Activated naive CD8-positive, alpha-beta T cell treated with anti-CD3 and anti-CD28 coated beads, Interleukin-2, amount 50 U/mL, for 24 hours (primary cell): ENCODE data around the gene BBS9.
"Not testable (repeated sequence)": the region's sequence is repeated elsewhere in the genome, so short reads cannot be mapped to it uniquely, and the experiment has no call there.

Experiments used
- ATAC-seq: fragments of 150-1000 bp; cut with Tn5 transposase; one replicate; pipeline ENCODE4 v1.10.0; 2021
- DNase-seq: peaks from one replicate; pipeline ENCODE4 v3.0.0; 2021
- H3K27ac Mint-ChIP-seq: one replicate; pipeline ENCODE4 v1.8.0; 2021; ENCODE audit warnings: mild to moderate bottlenecking, mixed read lengths
- H3K27me3 Mint-ChIP-seq: one replicate; pipeline ENCODE4 v1.8.0; 2021; ENCODE audit warnings: mixed read lengths
- H3K36me3 Mint-ChIP-seq: one replicate; pipeline ENCODE4 v1.8.0; 2021; ENCODE audit warnings: low read depth, mixed read lengths
- H3K4me1 Mint-ChIP-seq: one replicate; pipeline ENCODE4 v1.8.0; 2021; ENCODE audit warnings: mixed read lengths
- H3K4me3 Mint-ChIP-seq: one replicate; pipeline ENCODE4 v1.8.0; 2021; ENCODE audit warnings: mild to moderate bottlenecking, moderate library complexity, mixed read lengths
- H3K9me3 Mint-ChIP-seq: one replicate; pipeline ENCODE4 v1.8.0; 2021; ENCODE audit warnings: mixed read lengths

The BBS9 gene

DNA sequence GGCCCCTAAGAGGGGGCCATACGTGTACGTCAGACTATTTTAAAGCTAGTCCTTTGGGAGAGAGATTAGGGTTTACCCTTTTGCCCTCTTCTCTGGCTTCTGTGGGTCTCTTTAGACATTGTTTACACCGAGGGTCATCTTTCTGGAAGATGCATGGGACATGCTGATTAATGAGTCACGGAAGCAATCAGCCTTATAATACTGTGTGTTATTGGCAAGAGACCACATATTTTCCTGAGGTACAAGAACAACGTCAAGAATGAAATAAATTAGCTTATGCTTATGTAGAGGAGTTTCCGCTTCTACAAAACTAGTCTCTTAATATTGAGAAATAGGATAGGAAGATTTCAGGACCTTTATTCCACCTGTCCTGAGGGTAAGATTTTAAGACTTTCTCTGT is 327.7 kb downstream of the BBS9 start:
- no peak for DNase-seq
- Mint-ChIP-seq H3K4me3 (no peak overlapping the region), H3K9me3 (peaks cover 5% of the 10 kb centered on the region), H3K4me1 (no peaks in the 10 kb centered on the region), H3K27ac (no peak overlapping the region), H3K36me3 (peaks cover 3% of the 10 kb centered on the region), H3K27me3 (no peaks in the 10 kb centered on the region)
- no peak for ATAC-seq

DNA sequence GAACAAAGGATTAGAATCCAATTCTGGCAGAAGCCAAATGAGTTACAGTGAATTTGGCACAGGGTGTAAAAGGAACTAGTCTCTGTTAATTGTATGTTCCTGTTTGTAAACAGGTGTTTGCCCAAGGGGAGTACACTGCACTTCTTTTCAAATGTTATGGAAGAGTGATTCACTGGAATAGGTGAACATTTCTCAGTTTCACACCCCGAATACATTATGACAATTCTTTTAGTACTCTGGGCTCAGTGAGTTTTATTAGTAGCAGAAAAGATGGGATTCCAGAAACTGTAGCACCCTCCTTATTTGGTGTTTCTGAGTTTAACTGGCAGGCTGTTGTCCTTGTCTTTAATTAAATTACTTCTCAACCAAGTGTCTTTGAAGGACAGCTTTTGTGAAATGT is 329.2 kb downstream of the BBS9 start:
- Mint-ChIP-seq H3K27me3 (no peaks in the 10 kb centered on the region), H3K9me3 (peaks cover 5% of the 10 kb centered on the region)

GRCh38 chr7:33459340-33459751 is 330.0 kb downstream of the BBS9 start:
- Mint-ChIP-seq H3K27ac (no peak overlapping the region), H3K9me3 (peaks cover 5% of the 10 kb centered on the region)

More for the DNA sequence above, 329.2 kb downstream of the BBS9 start:
- no peak for ATAC-seq
- Mint-ChIP-seq H3K36me3 (no peaks in the 10 kb centered on the region), H3K4me3 (no peak overlapping the region), H3K27ac (no peak overlapping the region), H3K4me1 (no peaks in the 10 kb centered on the region)
- no peak for DNase-seq

GRCh38 chr7:33463131-33463530 is 333.8 kb downstream of the BBS9 start:
- H3K4me3 Mint-ChIP-seq = no peak overlapping the region
- no peak overlapping the region for H3K27ac Mint-ChIP-seq
- H3K36me3 Mint-ChIP-seq = no peaks in the 10 kb centered on the region
- H3K4me1 Mint-ChIP-seq = no peaks in the 10 kb centered on the region
- no peak for ATAC-seq
- no peak for DNase-seq
- H3K27me3 Mint-ChIP-seq = no peaks in the 10 kb centered on the region
- peaks cover 11% of the 10 kb centered on the region for H3K9me3 Mint-ChIP-seq

More at GRCh38 chr7:33459340-33459751, 330.0 kb downstream of the BBS9 start:
- ATAC-seq = no peak
- Mint-ChIP-seq H3K4me1 (no peaks in the 10 kb centered on the region), H3K4me3 (no peak overlapping the region), H3K27me3 (no peaks in the 10 kb centered on the region), H3K36me3 (no peaks in the 10 kb centered on the region)
- no peak for DNase-seq

DNA sequence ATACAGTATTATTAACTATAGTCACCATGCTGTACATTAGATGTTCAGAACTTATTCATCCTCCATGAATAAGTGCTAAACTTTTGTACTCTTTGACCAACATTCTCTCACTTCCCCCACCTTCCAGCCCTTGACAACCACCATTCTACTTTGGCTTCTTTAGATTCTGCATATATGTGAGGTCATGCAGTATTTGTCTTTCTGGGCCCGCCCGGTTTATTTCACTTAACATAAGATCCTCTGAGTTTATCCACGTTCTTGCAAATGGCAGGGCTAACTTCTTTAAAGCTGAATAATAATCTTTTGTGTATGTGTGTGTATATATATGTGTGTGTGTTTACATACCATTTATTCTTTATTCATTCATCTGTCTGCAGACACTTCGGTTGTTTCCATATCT is 336.8 kb downstream of the BBS9 start:
- H3K27ac Mint-ChIP-seq = no peak overlapping the region
- H3K36me3 Mint-ChIP-seq = peaks cover 6% of the 10 kb centered on the region
- H3K4me3 Mint-ChIP-seq = no peak overlapping the region
- H3K4me1 Mint-ChIP-seq = no peaks in the 10 kb centered on the region
- no peaks in the 10 kb centered on the region for H3K27me3 Mint-ChIP-seq
- peaks cover 13% of the 10 kb centered on the region for H3K9me3 Mint-ChIP-seq
- DNase-seq (no peak), ATAC-seq (no peak)

GRCh38 chr7:33471636-33472242 is 342.4 kb downstream of the BBS9 start:
- DNase-seq (no peak), ATAC-seq (no peak)
- Mint-ChIP-seq H3K4me3 (no peak overlapping the region), H3K9me3 (peaks cover 13% of the 10 kb centered on the region), H3K36me3 (peaks cover 6% of the 10 kb centered on the region), H3K4me1 (no peaks in the 10 kb centered on the region), H3K27me3 (no peaks in the 10 kb centered on the region), H3K27ac (no peak overlapping the region)

DNA sequence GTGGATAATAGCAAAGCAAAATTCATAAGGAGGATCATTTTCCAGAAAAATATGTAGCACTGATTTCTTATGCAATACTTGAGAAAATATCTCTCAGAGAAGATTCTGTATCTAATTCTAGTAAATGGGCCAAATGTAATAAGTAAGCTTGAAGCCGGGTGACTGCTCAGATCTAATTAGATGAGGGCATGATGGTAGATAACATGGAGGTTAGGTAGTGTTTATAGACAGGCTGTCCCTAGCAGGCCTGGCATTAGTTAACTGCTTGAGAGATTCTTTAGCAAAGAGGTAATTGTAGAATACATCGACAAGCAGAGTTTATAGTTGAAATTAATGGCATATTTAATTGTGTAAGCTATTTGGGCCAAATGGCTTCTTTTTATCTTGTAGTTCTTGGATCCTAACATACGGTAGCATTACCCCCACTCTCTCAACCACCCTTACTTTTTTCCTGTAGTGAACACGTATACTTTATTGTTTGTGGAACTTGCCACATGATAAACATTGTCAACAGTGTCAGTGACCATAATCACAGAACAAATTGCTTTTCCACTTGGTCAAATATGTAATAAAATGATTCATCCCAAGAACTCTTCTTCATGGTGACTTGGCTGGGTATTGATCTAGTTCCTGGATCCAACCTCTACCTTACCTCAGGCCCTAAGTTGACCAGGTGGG is 343.1 kb downstream of the BBS9 start:
- Mint-ChIP-seq H3K4me3 (no peak overlapping the region), H3K27me3 (no peaks in the 10 kb centered on the region), H3K9me3 (peaks cover 13% of the 10 kb centered on the region), H3K27ac (no peak overlapping the region), H3K36me3 (peaks cover 6% of the 10 kb centered on the region), H3K4me1 (no peaks in the 10 kb centered on the region)
- DNase-seq = no peak
- ATAC-seq = no peak

DNA sequence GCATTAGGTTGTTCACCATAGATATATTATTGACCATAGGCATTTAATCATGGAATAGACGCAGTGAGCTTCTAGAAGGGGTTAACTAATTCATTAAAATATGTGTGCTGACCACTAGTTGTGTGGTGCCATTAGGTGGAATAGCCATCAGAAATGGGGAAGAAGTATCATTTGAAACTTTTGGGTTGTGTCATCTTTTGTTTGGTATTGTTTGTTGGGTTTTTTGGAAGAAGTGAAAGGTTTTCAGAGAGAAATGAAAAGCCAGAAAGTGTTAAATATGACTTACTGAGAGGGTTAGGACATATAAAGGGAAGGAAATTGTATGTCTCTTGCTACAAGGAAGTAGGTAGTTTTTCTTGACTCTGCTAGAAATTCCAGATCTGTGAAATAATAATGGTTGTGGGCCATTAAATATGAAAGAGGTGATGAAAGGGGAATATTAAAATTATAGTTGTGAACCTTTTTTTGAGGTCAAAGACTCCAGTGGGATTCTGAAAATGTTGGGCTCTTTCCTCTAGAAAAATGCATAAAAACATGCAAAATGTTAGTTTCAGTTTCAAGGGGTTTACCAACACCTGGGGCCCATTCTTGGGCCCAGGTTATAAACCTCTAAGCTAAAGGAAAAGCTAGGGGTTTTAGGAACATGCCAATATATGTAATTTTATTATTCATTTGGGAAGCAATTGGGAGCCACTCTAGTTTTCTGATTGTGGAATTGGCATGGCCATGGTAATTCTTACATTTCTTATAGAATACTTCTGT is 348.5 kb downstream of the BBS9 start:
- Mint-ChIP-seq H3K36me3 (peaks cover 9% of the 10 kb centered on the region), H3K27ac (no peak overlapping the region), H3K9me3 (peaks cover 10% of the 10 kb centered on the region), H3K27me3 (no peaks in the 10 kb centered on the region), H3K4me1 (no peaks in the 10 kb centered on the region), H3K4me3 (no peak overlapping the region)
- DNase-seq (no peak), ATAC-seq (no peak)

GRCh38 chr7:33484476-33484875 is 355.1 kb downstream of the BBS9 start:
- H3K4me3 Mint-ChIP-seq, H3K4me1 Mint-ChIP-seq, H3K9me3 Mint-ChIP-seq, ATAC-seq, H3K27ac Mint-ChIP-seq, H3K27me3 Mint-ChIP-seq, H3K36me3 Mint-ChIP-seq, DNase-seq: not testable (repeated sequence)

DNA sequence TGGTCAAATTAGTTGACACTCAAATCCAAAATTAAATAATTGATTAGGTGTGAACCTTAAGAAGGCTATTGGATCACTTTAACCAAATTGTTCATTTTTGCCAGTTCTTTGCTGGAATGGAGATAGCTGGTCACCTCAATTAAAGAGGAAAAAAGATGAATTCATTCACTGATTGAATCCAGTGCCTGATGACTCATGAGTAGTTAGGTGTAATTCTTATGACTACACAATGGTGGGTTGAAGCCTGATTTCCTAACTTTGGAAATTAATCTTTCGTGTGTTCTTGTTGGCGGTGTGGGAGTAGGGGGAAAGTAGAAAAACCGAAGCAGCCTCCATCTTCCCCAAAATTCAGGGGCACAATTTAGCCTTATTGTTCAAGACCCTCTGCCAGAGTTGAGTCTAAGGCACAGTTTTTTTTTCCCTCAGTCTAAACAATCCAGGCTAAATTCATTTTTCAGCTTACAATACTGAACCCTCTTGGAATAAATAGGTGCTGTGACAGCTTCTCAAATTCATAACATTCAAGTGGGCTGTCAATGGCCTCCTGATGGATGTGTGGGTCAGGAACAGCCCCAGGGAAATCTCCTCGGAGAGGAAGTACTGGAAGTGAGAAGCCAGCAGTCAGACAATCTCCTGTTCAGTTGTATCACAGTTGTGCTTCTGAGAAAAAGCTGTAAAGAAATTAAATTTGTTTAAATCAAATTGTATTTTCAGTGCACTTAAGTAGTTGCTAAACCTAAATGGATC is 356.6 kb downstream of the BBS9 start:
- no peak for ATAC-seq
- no peaks in the 10 kb centered on the region for H3K9me3 Mint-ChIP-seq
- H3K27me3 Mint-ChIP-seq = no peaks in the 10 kb centered on the region
- DNase-seq = no peak
- no peak overlapping the region for H3K4me3 Mint-ChIP-seq
- no peak overlapping the region for H3K27ac Mint-ChIP-seq
- H3K36me3 Mint-ChIP-seq = peaks cover 2% of the 10 kb centered on the region
- H3K4me1 Mint-ChIP-seq = no peaks in the 10 kb centered on the region

DNA sequence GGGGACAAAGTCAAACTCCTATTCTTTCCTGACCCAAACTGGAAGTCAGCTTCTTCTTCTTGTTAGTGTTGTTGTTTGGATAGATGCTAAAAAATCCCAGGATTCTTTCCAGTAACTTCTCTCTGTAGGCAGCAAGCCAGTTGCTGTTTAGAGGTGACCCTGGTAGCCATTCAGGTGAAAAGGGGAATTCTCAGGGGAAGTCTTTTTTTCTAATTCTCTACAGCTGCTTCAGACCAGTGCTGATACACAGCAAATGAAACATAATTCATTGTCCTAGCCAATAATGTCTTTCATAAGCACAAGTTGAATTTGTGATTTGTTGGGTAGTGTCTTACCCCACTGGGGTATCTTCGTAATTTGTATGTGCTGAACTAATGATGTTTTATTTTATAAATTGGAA is 357.3 kb downstream of the BBS9 start:
- H3K27ac Mint-ChIP-seq = no peak overlapping the region
- no peaks in the 10 kb centered on the region for H3K27me3 Mint-ChIP-seq
- no peaks in the 10 kb centered on the region for H3K9me3 Mint-ChIP-seq
- peaks cover 2% of the 10 kb centered on the region for H3K36me3 Mint-ChIP-seq
- no peaks in the 10 kb centered on the region for H3K4me1 Mint-ChIP-seq
- no peak overlapping the region for H3K4me3 Mint-ChIP-seq
- no peak for ATAC-seq
- no peak for DNase-seq

- Mint-ChIP-seq H3K4me3 (no peak overlapping the region), H3K27ac (no peak overlapping the region), H3K27me3 (no peaks in the 10 kb centered on the region), H3K4me1 (no peaks in the 10 kb centered on the region), H3K9me3 (no peaks in the 10 kb centered on the region), H3K36me3 (peaks cover 2% of the 10 kb centered on the region)
- DNase-seq = no peak
- ATAC-seq = no peak
Measured at GRCh38 chr7:33487998-33488682, 358.8 kb downstream of the BBS9 start.

- no peak for ATAC-seq
- no peak for DNase-seq
- Mint-ChIP-seq H3K27ac (no peak overlapping the region), H3K36me3 (no peaks in the 10 kb centered on the region), H3K9me3 (no peaks in the 10 kb centered on the region), H3K27me3 (no peaks in the 10 kb centered on the region), H3K4me3 (no peak overlapping the region), H3K4me1 (no peaks in the 10 kb centered on the region)
Measured at GRCh38 chr7:33494474-33494873, 365.1 kb downstream of the BBS9 start.

GRCh38 chr7:33495207-33495606 is 365.8 kb downstream of the BBS9 start:
- DNase-seq (no peak), ATAC-seq (no peak)
- Mint-ChIP-seq H3K27ac (no peak overlapping the region), H3K9me3 (no peaks in the 10 kb centered on the region), H3K27me3 (no peaks in the 10 kb centered on the region), H3K4me3 (no peak overlapping the region), H3K36me3 (no peaks in the 10 kb centered on the region), H3K4me1 (no peaks in the 10 kb centered on the region)
